Heart left ventricle (tissue), 16 donors: ENCODE data around the gene EFHD2. TPM values are rescaled to one million over a fixed set of nuclear protein-coding genes. Genes with fewer than 3 reads are reported as not detected.

Source experiments
- ATAC-seq, 4 donors: fragments of 200-7000 bp; cut with Tn5 transposase; one replicate each; pipeline ENCODE4 v1.9.1; 2020 to 2022; ENCODE audit warnings: moderate library complexity in 4 of 4, mild to moderate bottlenecking in 3 of 4, moderate number of reproducible peaks in 1 of 4
- DNase-seq, 5 donors: peaks; one replicate each; pipeline ENCODE4 v3.0.0-alpha.2; 2020
- H3K27ac ChIP-seq, 12 donors: fragments of 200-600 bp; sonication (generic) in 4 of 12; one replicate each; pipeline versions ENCODE4 v1.5.0 to v1.8.0; 2016 to 2022; ENCODE audit warnings: mild to moderate bottlenecking in 2 of 12
- H3K27me3 ChIP-seq, 9 donors: fragments of 200-600 bp; sonication (generic) in 2 of 9; one replicate each; pipeline versions ENCODE4 v1.5.1 to v1.8.0; 2016 to 2022; ENCODE audit warnings: mild to moderate bottlenecking in 3 of 9
- H3K36me3 ChIP-seq, 9 donors: fragments of 200-600 bp; sonication (generic) in 2 of 9; one replicate each; pipeline versions ENCODE4 v1.5.0 to v1.8.0; 2018 to 2022; ENCODE audit warnings: mild to moderate bottlenecking in 2 of 9
- H3K4me1 ChIP-seq, 12 donors: fragments of 200-600 bp; sonication (generic) in 4 of 12; one replicate each; pipeline versions ENCODE4 v1.5.0 to v1.8.0; 2016 to 2022; ENCODE audit warnings: mild to moderate bottlenecking in 3 of 12
- H3K4me3 ChIP-seq, 12 donors: fragments of 200-600 bp; sonication (generic) in 4 of 12; one replicate each; pipeline versions ENCODE4 v1.5.0 to v1.8.0; 2017 to 2022; ENCODE audit warnings: mild to moderate bottlenecking in 9 of 12, moderate library complexity in 4 of 12
- H3K9me3 ChIP-seq, 12 donors: fragments of 200-600 bp; sonication (generic) in 4 of 12; one replicate each; pipeline versions ENCODE4 v1.5.0 to v1.8.0; 2016 to 2022; ENCODE audit warnings: mild to moderate bottlenecking in 1 of 12
- CTCF ChIP-seq, 12 donors: fragments of 200-600 bp; sonication (generic) in 4 of 12; IDR thresholded peaks; one replicate each; pipeline versions ENCODE4 v1.5.0 to v1.8.0; 2018 to 2022; ENCODE audit warnings: antibody characterized with exemption in 12 of 12, mild to moderate bottlenecking in 5 of 12
- POLR2A ChIP-seq, 2 donors: fragments of 450-650 bp; IDR thresholded peaks; one replicate each; pipeline ENCODE4 v1.6.1; 2017; ENCODE audit warnings: antibody characterized with exemption in 2 of 2, mild to moderate bottlenecking in 2 of 2, moderate library complexity in 2 of 2
- WGBS, 4 donors: extraction: QIAGEN DNeasy Blood & Tissue Kit in 2 of 4; methylation state at CpG; one replicate each; pipeline versions ENCODE4 v1.1.5 to v1.1.7; 2013 to 2018; 5-methylcytosine and 5-hydroxymethylcytosine counted together
- intact Hi-C, 10 donors: fragments of 100-400 bp; cut with DNase I; formaldehyde crosslinking; loops; one replicate each; pipeline versions ENCODE4 v1.11.1 to v1.14.2; 2022
- polyA plus RNA-seq, 2 donors: library from polyadenylated mRNA; stranded (reverse); fragments of 200-250 nt; gene quantifications; one replicate each; pipeline ENCODE4 v1.2.3, GENCODE V29; 2013
- total RNA-seq, 9 donors: library from RNA; depleted of rRNA in 2 of 9; stranded (reverse); fragments of >200 nt in 2 of 9; fragmentation: NEBNext Ultra II Directional in 3 of 9; extraction: Animal tissue kit (Norgen Biotek cat#: 25700) in 3 of 9; gene quantifications; one replicate each; pipeline versions ENCODE4 v1.1.0 to v1.2.4, GENCODE V29; 2016 to 2023
- donor health status: ischemic (EF 13 %, LVEDD 7.1; RV severe dilation, severe dysfunction).
- donor health status: healthy with polysubstance abuse.
- donor health status: DM: no; HTN: yes; CAD: no.
- donor health status: DM: no; HTN: no; CAD: no.
- donor health status: ischemic (EF 25% LVEDD 6.9; RV normal size, moderate dysfunction).
- donor health status: ischemic (EF 25% LVEDD 5.7; RV mildly dilated, moderate dysfunction).
- donor health status: healthy.
- donor health status: DM: yes; HTN: yes; CAD: no.
- donor health status: ischemic (EF 35%, LVEDD 5.7; RV mildly dilated, moderate dysfunction).
- donor health status: nonischemic (EF 11% LVEDD 7.7; RV severe dilation, severe dysfunction).
- donor health status: DM: yes; HTN: yes; CAD: no.
- donor health status: PGD.
- donor health status: ischemic (EF 29% LVEDD 5.4; RV normal size, mild dysfunction).
- donor health status: nonischemic (EF 23%, LVEDD 6.1; RV moderate dilation, normal function).

The EFHD2 gene
- total and polyA plus RNA-seq, 11 donors, result 11.2 to 52.2 (median 15.8) TPM

GRCh38 chr1:15445390-15446122, 35.9 kb downstream of the EFHD2 start:
- H3K4me3 ChIP-seq, result no peak overlapping the region
- H3K36me3 ChIP-seq, result no peaks in the 10 kb centered on the region
- H3K27ac ChIP-seq, result no peak overlapping the region
- 81 to 85% (median 83%) methylated on average over 13 to 14 of the region's 14 CpGs for WGBS, 4 donors
- H3K27me3 ChIP-seq, result peaks cover 0 to 16% (median 0%) of the 10 kb centered on the region in 9 donors
- TF ChIP-seq POLR2A (IDR thresholded peaks at IDR 0.05), result no peak
- no peak for TF ChIP-seq CTCF (IDR thresholded peaks at IDR 0.05)
- intact Hi-C loops, result no loop called here
- no peaks in the 10 kb centered on the region for H3K9me3 ChIP-seq
- peak in 1 of 5 donors; percentile 21 for DNase-seq
- no peak for ATAC-seq
- H3K4me1 ChIP-seq, result no peaks in the 10 kb centered on the region

GRCh38 chr1:15446212-15446611, 36.5 kb downstream of the EFHD2 start:
- Histone ChIP-seq H3K27me3 (peaks cover 0 to 16% (median 0%) of the 10 kb centered on the region in 9 donors), H3K4me1 (no peaks in the 10 kb centered on the region), H3K9me3 (peaks cover 0 to 5% (median 0%) of the 10 kb centered on the region in 12 donors), H3K27ac (no peak overlapping the region), H3K36me3 (no peaks in the 10 kb centered on the region), H3K4me3 (no peak overlapping the region)
- TF ChIP-seq POLR2A (IDR thresholded peaks at IDR 0.05) (no peak), CTCF (IDR thresholded peaks at IDR 0.05) (no peak)
- no peak for ATAC-seq
- intact Hi-C loops, result no loop called here
- peak in 1 of 5 donors; percentile 30 for DNase-seq
- 86 to 89% (median 88%) methylated on average over 4 of the region's 4 CpGs for WGBS, 4 donors

GRCh38 chr1:15448877-15449462, 39.3 kb downstream of the EFHD2 start:
- no peak for ATAC-seq
- peaks cover 0 to 16% (median 0%) of the 10 kb centered on the region in 9 donors for H3K27me3 ChIP-seq
- no peak overlapping the region for H3K27ac ChIP-seq
- H3K9me3 ChIP-seq, result peaks cover 0 to 7% (median 0%) of the 10 kb centered on the region in 12 donors
- no peak for DNase-seq
- TF ChIP-seq POLR2A (IDR thresholded peaks at IDR 0.05) (no peak), CTCF (IDR thresholded peaks at IDR 0.05) (no peak)
- H3K4me3 ChIP-seq, result no peak overlapping the region
- intact Hi-C loops, result no loop called here
- no peaks in the 10 kb centered on the region for H3K36me3 ChIP-seq
- 77 to 90% (median 86%) methylated on average over 3 of the region's 3 CpGs for WGBS, 4 donors
- H3K4me1 ChIP-seq, result no peaks in the 10 kb centered on the region

- no peak overlapping the region for H3K4me3 ChIP-seq
- no peaks in the 10 kb centered on the region for H3K36me3 ChIP-seq
- ATAC-seq, result no peak
- H3K27me3 ChIP-seq, result peaks cover 0 to 16% (median 0%) of the 10 kb centered on the region in 9 donors
- DNase-seq, result peak in 1 of 5 donors; percentile 12
- no peaks in the 10 kb centered on the region for H3K4me1 ChIP-seq
- H3K27ac ChIP-seq, result no peak overlapping the region
- TF ChIP-seq POLR2A (IDR thresholded peaks at IDR 0.05), result no peak
- TF ChIP-seq CTCF (IDR thresholded peaks at IDR 0.05), result no peak
- WGBS, 4 donors, result 62 to 74% (median 67%) methylated on average over 3 of the region's 3 CpGs
- intact Hi-C loops, result no loop called here
- peaks cover 0 to 7% (median 0%) of the 10 kb centered on the region in 12 donors for H3K9me3 ChIP-seq
Observed at GRCh38 chr1:15449567-15449966, 39.9 kb downstream of the EFHD2 start.
